Suprapubic skin (tissue), 4 donors: ENCODE results near the gene MBD1. TPM values are rescaled to one million over a fixed set of nuclear protein-coding genes. Genes with fewer than 3 reads are reported as not detected.

Experiments
- DNase-seq, 2 donors: peaks; one replicate each; pipeline ENCODE4 v3.0.0-alpha.2; 2019; ENCODE audit warnings: low spot score in 2 of 2
- H3K27ac ChIP-seq: fragments of 200-600 bp; sonication (generic); one replicate; pipeline ENCODE4 v1.5.1; 2019
- H3K27me3 ChIP-seq: fragments of 200-600 bp; sonication (generic); one replicate; pipeline ENCODE4 v1.5.1; 2019
- H3K36me3 ChIP-seq: fragments of 200-600 bp; sonication (generic); one replicate; pipeline ENCODE4 v1.5.1; 2019
- H3K4me1 ChIP-seq: fragments of 200-600 bp; sonication (generic); one replicate; pipeline ENCODE4 v1.5.1; 2019
- H3K4me3 ChIP-seq: fragments of 200-600 bp; sonication (generic); one replicate; pipeline ENCODE4 v1.5.1; 2019; ENCODE audit warnings: mild to moderate bottlenecking
- H3K9me3 ChIP-seq: fragments of 200-600 bp; sonication (generic); one replicate; pipeline ENCODE4 v1.5.1; 2019
- EP300 ChIP-seq: sonication (generic); formaldehyde crosslinking; IDR thresholded peaks from one replicate; pipeline ENCODE4 v1.6.1; 2017; ENCODE audit warnings: antibody characterized with exemption
- POLR2A ChIP-seq, 2 donors: fragments of 450-650 bp; IDR thresholded peaks; one replicate each; pipeline ENCODE4 v1.6.1; 2017; ENCODE audit warnings: antibody characterized with exemption in 2 of 2, mild to moderate bottlenecking in 2 of 2, moderate library complexity in 2 of 2
- POLR2AphosphoS5 ChIP-seq, 3 donors: sonication (generic); formaldehyde crosslinking; IDR thresholded peaks; one replicate each; pipeline ENCODE4 v1.6.1; 2017; ENCODE audit warnings: antibody characterized with exemption in 3 of 3
- WGBS: methylation state at CpG from one replicate; pipeline ENCODE4 v1.1.5; 2018; 5-methylcytosine and 5-hydroxymethylcytosine counted together
- total RNA-seq, 4 donors: library from RNA; depleted of rRNA; stranded (reverse); fragments of >200 nt; gene quantifications; one replicate each; pipeline ENCODE4 v1.1.0, GENCODE V29; 2016
- TF ChIP-seq, protein P1 (sequence below), 2 donors: fragments of 200-600 bp in 1 of 2; fragments of 450-650 bp in 1 of 2; sonication (generic) in 1 of 2; IDR thresholded peaks; one replicate each; pipeline ENCODE4 v1.5.1; 2016 to 2019; ENCODE audit warnings: antibody characterized with exemption in 2 of 2, mild to moderate bottlenecking in 1 of 2, moderate library complexity in 1 of 2

MBD1 gene
- total RNA-seq, 4 donors from 2014 or later, result 107 to 145 (median 110) TPM

DNA sequence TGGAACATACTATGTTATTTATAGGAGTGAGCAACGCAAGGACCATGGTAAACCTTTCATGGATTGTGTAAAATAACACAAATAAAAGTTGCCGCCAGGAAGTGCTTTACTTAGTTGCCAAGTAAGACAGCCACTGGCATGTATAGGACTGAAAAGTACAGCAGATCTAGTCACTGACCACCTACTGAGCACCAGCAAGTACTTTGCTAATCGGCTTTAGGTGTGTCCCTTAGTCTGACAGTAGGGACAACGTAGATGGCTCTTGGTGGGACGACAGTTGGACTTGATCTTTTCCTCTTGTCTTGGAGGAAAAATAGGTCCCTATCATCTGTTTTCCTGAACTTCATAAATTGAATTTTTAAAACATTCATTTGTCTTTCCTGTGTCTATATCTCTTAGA, 19.8 kb upstream of the MBD1 start:
- DNase-seq, result no peak
- Histone ChIP-seq H3K36me3 (no peaks in the 10 kb centered on the region), H3K27ac (no peak overlapping the region), H3K9me3 (no peaks in the 10 kb centered on the region), H3K4me1 (peaks cover 12% of the 10 kb centered on the region), H3K4me3 (no peak overlapping the region), H3K27me3 (peaks cover 62% of the 10 kb centered on the region)
- no peak for TF ChIP-seq POLR2A (IDR thresholded peaks at IDR 0.05)
- no peak for TF ChIP-seq EP300
- TF ChIP-seq POLR2AphosphoS5 (IDR thresholded peaks at IDR 0.05), result no peak
- TF ChIP-seq, protein P1, sequence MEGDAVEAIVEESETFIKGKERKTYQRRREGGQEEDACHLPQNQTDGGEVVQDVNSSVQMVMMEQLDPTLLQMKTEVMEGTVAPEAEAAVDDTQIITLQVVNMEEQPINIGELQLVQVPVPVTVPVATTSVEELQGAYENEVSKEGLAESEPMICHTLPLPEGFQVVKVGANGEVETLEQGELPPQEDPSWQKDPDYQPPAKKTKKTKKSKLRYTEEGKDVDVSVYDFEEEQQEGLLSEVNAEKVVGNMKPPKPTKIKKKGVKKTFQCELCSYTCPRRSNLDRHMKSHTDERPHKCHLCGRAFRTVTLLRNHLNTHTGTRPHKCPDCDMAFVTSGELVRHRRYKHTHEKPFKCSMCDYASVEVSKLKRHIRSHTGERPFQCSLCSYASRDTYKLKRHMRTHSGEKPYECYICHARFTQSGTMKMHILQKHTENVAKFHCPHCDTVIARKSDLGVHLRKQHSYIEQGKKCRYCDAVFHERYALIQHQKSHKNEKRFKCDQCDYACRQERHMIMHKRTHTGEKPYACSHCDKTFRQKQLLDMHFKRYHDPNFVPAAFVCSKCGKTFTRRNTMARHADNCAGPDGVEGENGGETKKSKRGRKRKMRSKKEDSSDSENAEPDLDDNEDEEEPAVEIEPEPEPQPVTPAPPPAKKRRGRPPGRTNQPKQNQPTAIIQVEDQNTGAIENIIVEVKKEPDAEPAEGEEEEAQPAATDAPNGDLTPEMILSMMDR (IDR thresholded peaks at IDR 0.05), result no peak
- 72% methylated on average over 5 of the region's 5 CpGs for WGBS

DNA sequence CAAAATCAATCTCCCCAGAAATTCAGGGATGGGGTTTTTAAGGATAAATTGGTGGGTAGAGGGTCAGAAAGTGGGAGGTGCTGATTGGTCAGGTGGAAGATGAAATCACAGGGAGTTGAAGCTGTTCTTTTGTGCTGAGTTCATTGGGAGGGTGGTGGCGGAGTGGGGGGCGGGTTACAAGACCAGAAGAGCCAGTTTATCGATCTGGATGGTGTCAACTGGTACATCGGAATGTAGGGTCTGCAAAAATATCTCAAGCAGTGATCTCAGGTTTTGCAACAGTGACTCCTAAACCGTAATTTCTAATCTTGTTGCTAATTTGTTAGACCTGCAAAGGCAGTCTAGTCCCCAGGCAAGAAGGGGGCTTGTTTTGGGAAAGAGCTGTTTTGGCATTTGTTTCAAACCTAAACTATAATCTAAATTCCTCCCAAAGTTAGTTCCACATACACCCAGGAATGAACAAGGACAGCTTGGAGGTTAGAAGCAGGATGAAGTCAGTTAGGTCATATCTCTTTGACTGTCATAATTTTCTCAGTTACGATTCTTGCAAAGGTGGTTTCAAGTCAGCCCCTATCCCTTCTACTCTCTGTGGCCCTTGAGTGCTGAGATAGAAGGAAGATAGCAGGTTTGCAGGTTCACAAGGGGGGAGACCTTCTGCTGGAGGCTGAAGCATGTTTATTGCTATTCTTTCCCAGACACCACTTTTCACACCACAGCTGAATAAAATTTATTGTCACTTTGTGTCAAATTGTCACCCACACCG, 18.5 kb upstream of the MBD1 start:
- DNase-seq, result no peak
- Histone ChIP-seq H3K27me3 (peaks cover 55% of the 10 kb centered on the region), H3K27ac (no peak overlapping the region), H3K4me3 (no peak overlapping the region), H3K36me3 (no peaks in the 10 kb centered on the region), H3K9me3 (no peaks in the 10 kb centered on the region), H3K4me1 (peaks cover 12% of the 10 kb centered on the region)
- TF ChIP-seq POLR2AphosphoS5 (IDR thresholded peaks at IDR 0.05) (no peak), POLR2A (IDR thresholded peaks at IDR 0.05) (no peak), EP300 (no peak)
- TF ChIP-seq, protein P1 (IDR thresholded peaks at IDR 0.05), result no peak
- WGBS, result 60% methylated on average over 7 of the region's 7 CpGs

DNA sequence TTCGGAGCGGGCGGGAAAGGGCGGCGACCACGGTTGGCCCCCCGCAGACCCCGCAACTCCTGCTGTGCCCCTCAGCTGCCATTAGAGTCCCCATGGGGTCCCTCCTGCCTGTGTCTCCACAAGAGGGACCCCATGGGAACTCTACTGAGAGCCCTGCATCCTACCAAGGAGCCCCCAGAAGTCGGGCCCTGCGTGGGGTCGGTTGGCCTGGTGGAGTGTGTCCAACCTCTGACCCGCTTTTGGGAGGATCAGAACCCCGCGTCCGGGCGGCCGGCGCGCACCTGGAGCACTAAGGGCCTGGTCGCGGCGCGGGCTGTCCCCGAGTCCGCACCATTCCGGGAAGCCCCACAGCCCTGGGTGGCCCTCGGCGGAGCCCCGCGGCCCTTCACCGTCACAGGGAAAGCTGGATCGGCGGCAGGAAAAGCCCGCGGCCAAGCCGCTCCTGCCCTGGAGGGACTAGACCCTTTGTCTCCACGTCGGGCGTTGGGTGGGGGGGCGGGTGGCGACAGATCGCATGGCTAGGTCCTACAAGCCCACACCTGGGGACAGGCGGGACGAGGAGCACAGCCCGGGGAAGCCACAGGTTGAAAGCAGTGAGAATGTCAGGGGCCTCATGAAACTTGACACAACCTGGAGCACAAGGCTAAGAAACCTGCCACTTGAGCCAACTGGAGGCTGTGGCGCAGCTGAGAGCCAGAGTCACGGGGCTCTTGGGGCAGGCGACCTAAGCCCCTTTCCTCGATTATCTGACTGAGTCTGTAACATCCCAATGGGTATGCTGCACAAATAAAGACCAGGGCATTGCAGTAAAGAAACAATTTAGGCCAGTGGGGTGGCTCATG, 17.3 kb upstream of the MBD1 start:
- Histone ChIP-seq H3K9me3 (no peaks in the 10 kb centered on the region), H3K36me3 (no peaks in the 10 kb centered on the region), H3K27me3 (peaks cover 50% of the 10 kb centered on the region), H3K4me3 (peak overlapping the region; percentile 47), H3K27ac (no peak overlapping the region), H3K4me1 (peaks cover 12% of the 10 kb centered on the region)
- TF ChIP-seq, protein P1 (IDR thresholded peaks at IDR 0.05), result no peak
- TF ChIP-seq POLR2A (IDR thresholded peaks at IDR 0.05) (no peak), EP300 (no peak), POLR2AphosphoS5 (IDR thresholded peaks at IDR 0.05) (no peak)
- no peak for DNase-seq
- WGBS, result 83% methylated on average over 5 of the region's 49 CpGs

DNA sequence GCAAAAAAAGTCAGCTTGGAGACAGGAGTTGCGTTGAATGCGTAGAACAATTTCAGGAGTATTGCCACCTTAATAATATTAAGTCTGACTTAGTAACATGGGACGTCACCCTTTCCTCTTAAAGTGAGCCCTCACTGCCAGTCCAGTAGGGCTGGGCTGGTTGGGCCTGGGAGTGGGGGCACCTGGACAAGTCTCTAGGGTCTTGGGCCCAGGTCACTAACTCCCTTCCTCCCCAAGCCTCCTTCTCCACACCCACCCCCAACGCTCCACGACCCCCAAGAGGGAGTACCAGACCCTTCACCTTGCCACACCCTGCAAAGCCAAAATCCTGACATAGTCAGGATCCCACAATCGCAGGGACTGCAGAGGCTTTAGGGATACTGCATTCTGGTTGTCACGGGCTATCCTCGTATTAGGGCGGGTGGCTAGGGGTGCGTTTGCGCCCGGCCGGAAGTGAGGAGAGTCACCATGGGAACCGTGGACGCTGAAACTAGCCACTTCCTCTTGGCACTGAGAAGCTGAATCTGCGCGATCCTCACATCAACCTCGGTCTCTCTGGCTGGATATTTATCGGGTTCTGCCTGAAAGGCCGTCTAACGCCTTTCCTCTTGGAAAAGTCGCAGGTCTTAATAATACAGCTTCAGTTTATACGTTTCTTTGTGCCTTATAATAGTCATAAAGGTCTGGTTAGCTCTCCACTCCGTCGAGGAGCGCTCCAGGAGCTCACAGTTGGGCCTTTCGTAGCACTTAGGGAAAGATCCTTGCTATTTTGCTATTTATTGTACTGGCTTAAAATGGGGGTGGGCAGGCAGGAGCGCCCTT, 16.5 kb upstream of the MBD1 start:
- Histone ChIP-seq H3K27ac (no peak overlapping the region), H3K27me3 (peaks cover 48% of the 10 kb centered on the region), H3K4me3 (peak overlapping the region; percentile 47), H3K4me1 (peaks cover 12% of the 10 kb centered on the region), H3K9me3 (no peaks in the 10 kb centered on the region), H3K36me3 (no peaks in the 10 kb centered on the region)
- peak; percentile 84 to 86 for DNase-seq
- 23% methylated on average over 15 of the region's 28 CpGs for WGBS
- TF ChIP-seq, protein P1 (IDR thresholded peaks at IDR 0.05), result no peak
- no peak for TF ChIP-seq POLR2AphosphoS5 (IDR thresholded peaks at IDR 0.05)
- TF ChIP-seq POLR2A (IDR thresholded peaks at IDR 0.05), result no peak
- no peak for TF ChIP-seq EP300
